Measurements from ENCODE around the gene ING4. TPM values are rescaled to one million over a fixed set of nuclear protein-coding genes. Genes with fewer than 3 reads are reported as not detected.
A peak's percentile ranks its signal among the peaks of the same experiment; 100 is the strongest.

Gene ING4
- total RNA-seq, 6 experiments from 2014 or later, result 10.6 to 20.0 (median 17.0) TPM

DNA sequence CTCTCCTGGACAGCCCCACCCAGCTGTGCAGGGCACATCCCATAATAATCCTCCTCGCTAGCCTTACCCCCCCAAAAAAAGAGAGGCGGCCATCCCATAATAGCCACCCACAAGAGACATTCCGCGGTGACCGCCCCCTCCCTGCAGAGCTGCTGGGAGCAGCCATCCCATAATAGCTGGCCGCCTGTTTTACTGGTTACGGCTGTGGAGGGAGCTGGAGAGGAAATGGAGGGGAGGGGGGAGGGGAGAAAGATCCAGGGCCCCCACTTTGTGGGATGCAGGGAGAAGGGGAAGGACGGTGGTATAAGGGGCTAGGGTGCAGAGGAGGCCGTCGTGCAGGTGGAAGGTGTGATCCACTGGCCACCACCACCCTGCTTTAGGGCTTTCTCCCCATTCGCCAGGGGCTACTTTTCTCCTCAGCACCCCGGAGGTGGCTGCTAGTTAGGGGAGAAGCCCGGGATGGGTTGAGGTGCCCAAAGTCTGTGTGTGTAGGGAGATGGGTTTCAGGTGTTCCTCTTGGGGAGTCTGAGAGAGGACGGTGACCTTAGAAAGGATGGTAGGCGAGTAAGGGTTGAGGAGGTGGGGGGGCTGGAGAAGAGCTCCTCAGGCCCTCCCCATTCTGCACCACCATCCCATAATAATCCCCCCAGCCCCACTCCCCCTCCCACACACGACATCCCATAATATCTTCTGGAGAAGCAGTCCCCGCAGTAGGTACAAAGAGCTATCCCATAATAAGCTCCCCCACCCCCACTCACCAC is 49.7 kb downstream of the ING4 start:
- Histone ChIP-seq H3K9me3 (no peaks in the 10 kb centered on the region), H3K36me3 (no peaks in the 10 kb centered on the region), H3K27me3 (no peaks in the 10 kb centered on the region), H3K4me3 (peak overlapping the region in 1 of 3 donors; percentile 4), H3K27ac (peak overlapping the region in 2 of 3 donors; percentile 53 to 80), H3K4me1 (peaks cover 0 to 20% (median 7%) of the 10 kb centered on the region in 4 donors)
- WGBS (ENCODE audit: insufficient coverage, low coverage, low lambda C conversion rate, missing lambda C conversion rate), result 20% methylated on average over 14 of the region's 17 CpGs
- DNase-seq (peak in 2 of 3 donors; percentile 45 to 59), ATAC-seq (peak in 2 of 4 donors; percentile 1 to 4)
- intact Hi-C loops (cut with DNase I), result no loop called here
- no peak for TF ChIP-seq POLR2A (IDR thresholded peaks at IDR 0.05)
- TF ChIP-seq, protein P1, sequence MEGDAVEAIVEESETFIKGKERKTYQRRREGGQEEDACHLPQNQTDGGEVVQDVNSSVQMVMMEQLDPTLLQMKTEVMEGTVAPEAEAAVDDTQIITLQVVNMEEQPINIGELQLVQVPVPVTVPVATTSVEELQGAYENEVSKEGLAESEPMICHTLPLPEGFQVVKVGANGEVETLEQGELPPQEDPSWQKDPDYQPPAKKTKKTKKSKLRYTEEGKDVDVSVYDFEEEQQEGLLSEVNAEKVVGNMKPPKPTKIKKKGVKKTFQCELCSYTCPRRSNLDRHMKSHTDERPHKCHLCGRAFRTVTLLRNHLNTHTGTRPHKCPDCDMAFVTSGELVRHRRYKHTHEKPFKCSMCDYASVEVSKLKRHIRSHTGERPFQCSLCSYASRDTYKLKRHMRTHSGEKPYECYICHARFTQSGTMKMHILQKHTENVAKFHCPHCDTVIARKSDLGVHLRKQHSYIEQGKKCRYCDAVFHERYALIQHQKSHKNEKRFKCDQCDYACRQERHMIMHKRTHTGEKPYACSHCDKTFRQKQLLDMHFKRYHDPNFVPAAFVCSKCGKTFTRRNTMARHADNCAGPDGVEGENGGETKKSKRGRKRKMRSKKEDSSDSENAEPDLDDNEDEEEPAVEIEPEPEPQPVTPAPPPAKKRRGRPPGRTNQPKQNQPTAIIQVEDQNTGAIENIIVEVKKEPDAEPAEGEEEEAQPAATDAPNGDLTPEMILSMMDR (IDR thresholded peaks at IDR 0.05), result no peak

DNA sequence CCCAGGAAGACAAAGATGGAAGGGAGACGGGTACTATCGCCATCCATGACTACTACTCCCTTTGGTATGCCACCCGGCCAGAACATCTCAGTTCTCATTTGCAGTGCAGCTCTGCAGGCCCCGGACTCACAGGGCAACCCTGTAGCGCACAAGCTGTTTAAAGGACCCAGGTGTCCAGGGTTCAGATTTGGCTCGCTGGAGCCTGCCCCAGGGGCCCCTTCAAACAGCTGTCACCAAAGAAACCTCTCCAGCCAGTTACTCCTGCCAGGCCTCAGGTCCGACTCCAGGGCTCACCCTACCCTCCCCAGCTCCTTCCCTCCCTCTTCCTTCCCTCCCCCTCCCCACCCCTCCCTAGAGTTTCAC is 50.3 kb downstream of the ING4 start:
- Histone ChIP-seq H3K4me1 (peaks cover 0 to 20% (median 7%) of the 10 kb centered on the region in 4 donors), H3K9me3 (no peaks in the 10 kb centered on the region), H3K27ac (no peak overlapping the region), H3K36me3 (no peaks in the 10 kb centered on the region), H3K27me3 (no peaks in the 10 kb centered on the region), H3K4me3 (no peak overlapping the region)
- intact Hi-C loops (cut with DNase I), result no loop called here
- DNase-seq (no peak), ATAC-seq (no peak)
- TF ChIP-seq POLR2A (IDR thresholded peaks at IDR 0.05), result no peak
- TF ChIP-seq, protein P1 (IDR thresholded peaks at IDR 0.05), result no peak
- no CpG with 5 or more reads among the region's 7 CpGs for WGBS (ENCODE audit: insufficient coverage, low coverage, low lambda C conversion rate, missing lambda C conversion rate)

DNA sequence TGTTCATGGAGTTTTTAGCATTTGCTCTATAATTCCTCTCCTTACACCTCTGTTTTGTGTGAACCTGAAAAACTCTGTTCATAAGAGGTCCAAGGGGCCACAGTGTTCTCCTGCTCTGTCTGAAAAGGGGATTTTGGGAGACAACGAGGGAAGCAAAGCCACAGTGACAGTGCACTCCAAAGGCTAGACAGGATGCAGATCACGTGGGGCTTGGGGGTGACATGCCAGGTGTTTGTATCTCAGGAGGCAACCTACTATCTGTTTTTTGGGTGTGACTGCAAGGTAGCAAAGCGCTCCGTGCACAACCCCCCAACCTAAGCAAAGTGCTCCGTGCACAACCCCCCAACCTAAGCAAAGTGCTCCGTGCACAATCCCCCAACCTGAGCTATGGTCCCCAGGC is 50.7 kb downstream of the ING4 start:
- intact Hi-C loops (cut with DNase I), result no loop called here
- peaks cover 0 to 20% (median 7%) of the 10 kb centered on the region in 4 donors for H3K4me1 ChIP-seq
- DNase-seq (no peak), ATAC-seq (no peak)
- no peak overlapping the region for H3K27ac ChIP-seq
- TF ChIP-seq, protein P1 (IDR thresholded peaks at IDR 0.05), result no peak
- TF ChIP-seq POLR2A (IDR thresholded peaks at IDR 0.05), result no peak
- H3K27me3 ChIP-seq, result no peaks in the 10 kb centered on the region
- H3K4me3 ChIP-seq, result no peak overlapping the region
- no peaks in the 10 kb centered on the region for H3K9me3 ChIP-seq
- 36% methylated on average over 2 of the region's 6 CpGs for WGBS (ENCODE audit: insufficient coverage, low coverage, low lambda C conversion rate, missing lambda C conversion rate)
- H3K36me3 ChIP-seq, result no peaks in the 10 kb centered on the region

DNA sequence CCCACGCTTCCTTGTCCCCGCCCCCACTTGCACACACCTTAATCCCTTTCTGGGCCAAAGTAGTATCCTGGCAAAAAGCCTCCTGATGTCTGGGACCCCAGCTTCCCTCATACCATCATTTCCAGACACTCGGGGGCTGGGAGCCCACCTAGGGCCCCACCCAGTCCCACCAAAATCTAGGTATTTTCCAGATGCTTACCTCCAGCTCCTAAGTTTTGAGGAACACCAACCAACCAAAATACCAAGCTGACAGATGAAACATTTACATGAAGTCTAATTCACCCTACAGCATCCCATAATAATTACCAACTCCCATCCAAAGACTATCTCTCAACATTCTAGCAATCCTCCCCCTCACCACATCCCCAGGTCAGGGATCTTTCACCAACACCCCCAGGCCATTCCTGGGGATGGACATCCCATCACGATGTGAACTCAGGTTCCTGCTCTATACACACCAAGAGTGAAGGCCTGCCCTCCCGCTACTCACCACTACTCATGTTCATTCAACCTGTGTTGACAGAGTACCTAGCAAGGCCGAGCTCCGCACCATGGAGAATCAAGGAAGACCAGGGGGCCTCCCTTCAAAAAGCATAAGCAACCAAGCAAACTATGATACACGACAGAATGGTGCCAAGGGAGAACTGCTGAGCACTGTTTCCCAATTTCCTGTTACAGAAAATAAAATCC is 54.2 kb downstream of the ING4 start:
- H3K27ac ChIP-seq, result no peak overlapping the region
- H3K4me1 ChIP-seq, result peaks cover 0 to 30% (median 13%) of the 10 kb centered on the region in 4 donors
- TF ChIP-seq, protein P1 (IDR thresholded peaks at IDR 0.05), result no peak
- TF ChIP-seq POLR2A (IDR thresholded peaks at IDR 0.05), result no peak
- H3K9me3 ChIP-seq, result no peaks in the 10 kb centered on the region
- ATAC-seq (no peak), DNase-seq (peak in 1 of 3 donors; percentile 31)
- intact Hi-C loops (cut with DNase I), result no loop called here
- 45% methylated on average over 8 of the region's 8 CpGs for WGBS (ENCODE audit: insufficient coverage, low coverage, low lambda C conversion rate, missing lambda C conversion rate)
- H3K4me3 ChIP-seq, result no peak overlapping the region
- no peaks in the 10 kb centered on the region for H3K27me3 ChIP-seq
- no peaks in the 10 kb centered on the region for H3K36me3 ChIP-seq

All from right lobe of liver (tissue), 6 donors.